K562 (cell line): ENCODE data around the gene NUP50. TPM values are rescaled to one million over a fixed set of nuclear protein-coding genes. Genes with fewer than 3 reads are reported as not detected.

Experiments used
- ATAC-seq: fragments of 200-7000 bp; cut with Tn5 transposase; 3 replicates; pipeline ENCODE4 v1.9.1; 2020; ENCODE audit warnings: moderate library complexity
- BruUV-seq: library from RNA; stranded (reverse); fragments of 400-500 nt; replicated peaks from 2 replicates; lab custom pipeline; 2021; lab: Mats Ljungman, UMichigan
- CTCF ChIA-PET: fragments of 300-600 bp; formaldehyde crosslinking; extraction: SDS; loops from one replicate; lab custom pipeline; 2021; ENCODE audit warnings: low intra/inter-chr PET ratio; lab: Yijun Ruan, JAX
- POLR2A ChIA-PET: fragments of 300-600, 350-650 bp; sonication (Branson Sonifier 250); formaldehyde crosslinking; extraction: SDS; loops from one replicate; lab custom pipeline; 2021; ENCODE audit warnings: antibody characterized with exemption, inconsistent platforms; lab: Yijun Ruan, JAX
- DNase-seq, 4 experiments: peaks; one replicate each; pipeline versions ENCODE4 v3.0.0 to v3.0.0-alpha.2; 2011 to 2018; ENCODE audit warnings: low spot score in 3 of 4, mixed read lengths in 3 of 4; ENCODE audit errors: extremely low read depth in 1 of 4
- FAIRE-seq: peaks from 2 replicates; lab custom pipeline; 2011; peaks lifted over from hg19 to GRCh38; lab: Jason Lieb, UNC
- H2AFZ ChIP-seq: 2 replicates; pipeline ENCODE4 v1.6.0; 2011; ENCODE audit warnings: low read depth, low read length, control low read depth, inconsistent platforms
- H3K27ac ChIP-seq: fragments of 200-600 bp; 3 replicates; pipeline ENCODE4 v1.8.0; 2011; ENCODE audit warnings: low read depth, mild to moderate bottlenecking, control low read depth, inconsistent platforms, low read length, moderate library complexity, mixed read lengths; ENCODE audit errors: extremely low read depth
- H3K27me3 ChIP-seq, 2 experiments: fragments of 300-600 bp in 1 of 2; 2 replicates in 1 of 2; 3 replicates in 1 of 2; pipeline versions ENCODE4 v1.6.0 to v1.8.0; 2011; ENCODE audit warnings: inconsistent platforms in 2 of 2, low read length in 2 of 2, mild to moderate bottlenecking in 1 of 2, mixed read lengths in 1 of 2, moderate library complexity in 1 of 2; ENCODE audit not compliant: control insufficient read depth in 2 of 2, insufficient read depth in 2 of 2
- H3K36me3 ChIP-seq: fragments of 300-600 bp; 3 replicates; pipeline ENCODE4 v1.8.0; 2011; ENCODE audit warnings: mild to moderate bottlenecking, low read length, inconsistent platforms; ENCODE audit not compliant: control insufficient read depth, insufficient read depth
- H3K4me1 ChIP-seq, 2 experiments: fragments of 200-600 bp in 1 of 2; replicated peaks in 1 of 2; 2 replicates in 1 of 2; 3 replicates in 1 of 2; pipeline versions ENCODE4 v1.5.1 to v1.8.0; 2011; ENCODE audit warnings: inconsistent platforms in 2 of 2, low read length in 2 of 2, mild to moderate bottlenecking in 1 of 2, mixed read lengths in 1 of 2, moderate library complexity in 1 of 2; ENCODE audit not compliant: control insufficient read depth in 2 of 2, insufficient read depth in 2 of 2
- H3K4me2 ChIP-seq: 2 replicates; pipeline ENCODE4 v1.6.1; 2011; ENCODE audit warnings: low read length, control low read depth, inconsistent platforms, mixed read lengths; ENCODE audit not compliant: insufficient read depth
- H3K4me3 ChIP-seq: fragments of 200-600 bp; sonication (generic), shearing (Covaris generic); 2 replicates; pipeline ENCODE4 v1.5.1; 2016; ENCODE audit warnings: control low read depth, inconsistent platforms
- H3K79me2 ChIP-seq: fragments of 200-600 bp; 3 replicates; pipeline ENCODE4 v1.8.0; 2011; ENCODE audit warnings: low read length, inconsistent platforms; ENCODE audit not compliant: control insufficient read depth, insufficient read depth
- H3K9ac ChIP-seq, 2 experiments: 2 replicates each; pipeline versions ENCODE4 v1.6.0 to v1.6.1; 2011; ENCODE audit warnings: low read depth in 2 of 2, low read length in 2 of 2, control low read depth in 1 of 2, inconsistent platforms in 1 of 2, mild to moderate bottlenecking in 1 of 2, mixed read lengths in 1 of 2; ENCODE audit not compliant: insufficient read depth in 1 of 2
- H3K9me1 ChIP-seq: one replicate; pipeline ENCODE4 v1.6.0; 2011; ENCODE audit warnings: inconsistent platforms, mild to moderate bottlenecking, low read length, moderate library complexity; ENCODE audit not compliant: control insufficient read depth, insufficient read depth
- H3K9me3 ChIP-seq: replicated peaks from 2 replicates; pipeline ENCODE4 v1.5.1; 2011; ENCODE audit warnings: low read depth, low read length, inconsistent platforms; ENCODE audit not compliant: control insufficient read depth, insufficient read depth
- H4K20me1 ChIP-seq: replicated peaks from 2 replicates; pipeline ENCODE4 v1.6.1; 2011; ENCODE audit warnings: low read length, inconsistent platforms, mixed read lengths; ENCODE audit not compliant: control insufficient read depth, insufficient read depth
- BCL6 ChIP-seq: fragments of 250-450 bp; sonication (Bioruptor Pico); IDR thresholded peaks from 2 replicates; pipeline ENCODE4 v1.4.0; 2020
- CHD4 ChIP-seq: fragments of 200-600 bp; sonication (generic); IDR thresholded peaks from 3 replicates; pipeline ENCODE4 v1.6.1; 2012; ENCODE audit warnings: low read depth, mild to moderate bottlenecking, mixed read lengths, low read length, inconsistent platforms; ENCODE audit not compliant: insufficient read depth, insufficient replicate concordance, poor library complexity, severe bottlenecking
- E2F6 ChIP-seq, 2 experiments: IDR thresholded peaks; 2 replicates each; pipeline ENCODE4 v1.6.1; 2011; ENCODE audit warnings: borderline replicate concordance in 1 of 2, control low read depth in 1 of 2, low read depth in 1 of 2, low read length in 1 of 2, mild to moderate bottlenecking in 1 of 2, mixed read lengths in 1 of 2, moderate library complexity in 1 of 2; ENCODE audit not compliant: insufficient read depth in 1 of 2, insufficient read length in 1 of 2, poor library complexity in 1 of 2, severe bottlenecking in 1 of 2; ENCODE audit errors: extremely low read depth in 1 of 2
- GTF2F1 ChIP-seq: IDR thresholded peaks from 2 replicates; pipeline ENCODE4 v1.6.1; 2011; ENCODE audit warnings: low read depth, low read length, improper control_type of control experiment
- HNRNPLL ChIP-seq: fragments of 200-400 bp; formaldehyde crosslinking; IDR thresholded peaks from 2 replicates; pipeline ENCODE4 v1.6.1; 2017; ENCODE audit warnings: low read length, low read depth, mild to moderate bottlenecking; ENCODE audit not compliant: poor library complexity, severe bottlenecking
- ILF3 ChIP-seq: fragments of 450-650 bp; IDR thresholded peaks from 2 replicates; pipeline ENCODE4 v1.6.1; 2018; ENCODE audit warnings: antibody characterized with exemption, mild to moderate bottlenecking, moderate library complexity, borderline replicate concordance
- JUNB ChIP-seq: fragments of 450-650 bp; formaldehyde crosslinking; conservative IDR thresholded peaks from 2 replicates; pipeline ENCODE4 v1.4.0; 2020; ENCODE audit warnings: mild to moderate bottlenecking
- NCOA2 ChIP-seq, 2 experiments: fragments of 450-650 bp; IDR thresholded peaks; 2 replicates each; pipeline ENCODE4 v1.6.1; 2018; ENCODE audit warnings: mild to moderate bottlenecking in 2 of 2, moderate library complexity in 1 of 2; ENCODE audit not compliant: partially characterized antibody in 2 of 2
- NFE2L1 ChIP-seq: fragments of 450-650 bp; IDR thresholded peaks from 2 replicates; pipeline ENCODE4 v1.6.1; 2016; ENCODE audit warnings: missing genetic modification characterization, low read depth, mild to moderate bottlenecking, missing compliant biosample characterization, moderate library complexity, borderline replicate concordance
- OTX1 ChIP-seq: fragments of 450-650 bp; formaldehyde crosslinking; IDR thresholded peaks from 2 replicates; pipeline ENCODE4 v1.4.0; 2022; ENCODE audit warnings: mild to moderate bottlenecking
- ZNF165 ChIP-seq: fragments of 250-450 bp; sonication (Bioruptor Pico); IDR thresholded peaks from 2 replicates; pipeline ENCODE4 v1.4.0; 2020; ENCODE audit warnings: borderline replicate concordance
- ZNF589 ChIP-seq: fragments of 200-800 bp; sonication (Bioruptor generic); IDR thresholded peaks from 2 replicates; pipeline ENCODE4 v1.6.1; 2016; ENCODE audit warnings: low read depth, missing genetic modification characterization, missing compliant biosample characterization
- WGBS: fragments of 100-300 bp; shearing (Covaris generic); methylation state at CpG from one replicate; pipeline ENCODE4 v1.1.6; 2016; ENCODE audit warnings: low coverage, mixed read lengths; ENCODE audit not compliant: insufficient coverage; ENCODE audit errors: missing lambda C conversion rate; 5-methylcytosine and 5-hydroxymethylcytosine counted together
- in situ Hi-C: fragments of 300-500 bp; cut with MboI; formaldehyde crosslinking; loops from 4 replicates; pipeline ENCODE4 v1.15.0; 2018; ENCODE audit warnings: inconsistent platforms, mixed read lengths
- intact Hi-C: fragments of 100-400 bp; cut with micrococcal nuclease; formaldehyde crosslinking; loops from 2 replicates; pipeline ENCODE4 v1.14.2; 2022
- polyA plus RNA-seq, 8 experiments: library from polyadenylated mRNA; depleted of rRNA in 4 of 8; stranded (reverse) in 5 of 8; unstranded in 3 of 8; fragments of >200 nt; fragmentation: Nextera tagmentation in 2 of 8; fragmentation: Illumina TruSeq in 1 of 8; extraction: Ambion mirVana in 2 of 8; extraction: Trizol in 1 of 8; gene quantifications; 2 replicates each; pipeline versions ENCODE4 v1.2.1 to v1.2.3, GENCODE V29; 2011 to 2014; ENCODE audit warnings: inconsistent platforms in 1 of 8, missing spikeins in 1 of 8
- total RNA-seq, 7 experiments: library from RNA; depleted of rRNA in 6 of 7; stranded (reverse); fragments of >200 nt in 6 of 7; fragmentation: Illumina TruSeq in 2 of 7; extraction: Trizol in 2 of 7; gene quantifications; 2 replicates each; pipeline versions ENCODE4 v1.2.1 to v1.2.3, GENCODE V29; 2011 to 2021; ENCODE audit warnings: low replicate concordance in 1 of 7
- TF ChIP-seq, protein P1 (sequence below), 2 experiments: fragments of 450-650 bp; formaldehyde crosslinking in 1 of 2; IDR thresholded peaks; 2 replicates each; pipeline versions ENCODE4 v1.4.0 to v1.6.1; 2014 to 2020; ENCODE audit warnings: mild to moderate bottlenecking in 2 of 2, borderline replicate concordance in 1 of 2, low read depth in 1 of 2

The NUP50 gene
- total and polyA plus RNA-seq, 9 of the 15 experiments (the other 6 are each of a cell fraction or from before 2014, with no cell fraction given), result 23.8 to 83.7 (median 55.3) TPM

GRCh38 chr22:45149671-45150070 is 14.1 kb upstream of the NUP50 start:
- no peaks in the 10 kb centered on the region for H3K9me1 ChIP-seq
- H3K9ac ChIP-seq, result no peak overlapping the region
- WGBS, result 88% methylated on average over 2 of the region's 2 CpGs
- no peaks in the 10 kb centered on the region for H3K9me3 ChIP-seq
- H3K27me3 ChIP-seq, result no peaks in the 10 kb centered on the region
- FAIRE-seq (no peak), ATAC-seq (no peak), DNase-seq (no peak)
- no peak overlapping the region for H3K4me3 ChIP-seq
- no peak overlapping the region for H3K4me2 ChIP-seq
- no TSS peak for BruUV-seq
- ChIA-PET POLR2A (interaction anchor here (0.6 to 1.1 kb wide), 2 partner anchors 10 to 242 kb away, joined by 3 to 6 read pairs; no protein-coding TSS in a partner anchor), CTCF (no interaction called here)
- intact Hi-C loops (no loop called here), in situ Hi-C loops (loop anchor here (10.0 kb wide), 1 partner anchor 45 kb away; no protein-coding TSS in a partner anchor)
- H4K20me1 ChIP-seq, result no peaks in the 10 kb centered on the region
- no peaks in the 10 kb centered on the region for H3K79me2 ChIP-seq
- no peak overlapping the region for H3K27ac ChIP-seq
- H2AFZ ChIP-seq, result no peak overlapping the region
- H3K4me1 ChIP-seq, result no peaks in the 10 kb centered on the region
- peaks cover 2% of the 10 kb centered on the region; the same call in 1 of the 3 replicates for H3K36me3 ChIP-seq
- no peak for TF ChIP-seq JUNB (CRISPR knock-in tag)
- no peak for TF ChIP-seq GTF2F1
- no peak for TF ChIP-seq NCOA2 (IDR thresholded peaks at IDR 0.05; ENCODE audit: partially characterized antibody in 2 of 2)
- no peak for TF ChIP-seq ZNF165 (CRISPR knock-in tag)
- no peak for TF ChIP-seq CHD4
- no peak for TF ChIP-seq HNRNPLL
- no peak for TF ChIP-seq OTX1 (CRISPR knock-in tag)
- TF ChIP-seq ZNF589 (CRISPR knock-in tag), result no peak
- no peak for TF ChIP-seq NFE2L1 (tag)
- no peak for TF ChIP-seq E2F6 (IDR thresholded peaks at IDR 0.05; ENCODE audit: borderline replicate concordance in 1 of 2, extremely low read depth in 1 of 2, insufficient read depth in 1 of 2, insufficient read length in 1 of 2, low read depth in 1 of 2, low read length in 1 of 2, poor library complexity in 1 of 2, severe bottlenecking in 1 of 2)
- TF ChIP-seq, protein P1, sequence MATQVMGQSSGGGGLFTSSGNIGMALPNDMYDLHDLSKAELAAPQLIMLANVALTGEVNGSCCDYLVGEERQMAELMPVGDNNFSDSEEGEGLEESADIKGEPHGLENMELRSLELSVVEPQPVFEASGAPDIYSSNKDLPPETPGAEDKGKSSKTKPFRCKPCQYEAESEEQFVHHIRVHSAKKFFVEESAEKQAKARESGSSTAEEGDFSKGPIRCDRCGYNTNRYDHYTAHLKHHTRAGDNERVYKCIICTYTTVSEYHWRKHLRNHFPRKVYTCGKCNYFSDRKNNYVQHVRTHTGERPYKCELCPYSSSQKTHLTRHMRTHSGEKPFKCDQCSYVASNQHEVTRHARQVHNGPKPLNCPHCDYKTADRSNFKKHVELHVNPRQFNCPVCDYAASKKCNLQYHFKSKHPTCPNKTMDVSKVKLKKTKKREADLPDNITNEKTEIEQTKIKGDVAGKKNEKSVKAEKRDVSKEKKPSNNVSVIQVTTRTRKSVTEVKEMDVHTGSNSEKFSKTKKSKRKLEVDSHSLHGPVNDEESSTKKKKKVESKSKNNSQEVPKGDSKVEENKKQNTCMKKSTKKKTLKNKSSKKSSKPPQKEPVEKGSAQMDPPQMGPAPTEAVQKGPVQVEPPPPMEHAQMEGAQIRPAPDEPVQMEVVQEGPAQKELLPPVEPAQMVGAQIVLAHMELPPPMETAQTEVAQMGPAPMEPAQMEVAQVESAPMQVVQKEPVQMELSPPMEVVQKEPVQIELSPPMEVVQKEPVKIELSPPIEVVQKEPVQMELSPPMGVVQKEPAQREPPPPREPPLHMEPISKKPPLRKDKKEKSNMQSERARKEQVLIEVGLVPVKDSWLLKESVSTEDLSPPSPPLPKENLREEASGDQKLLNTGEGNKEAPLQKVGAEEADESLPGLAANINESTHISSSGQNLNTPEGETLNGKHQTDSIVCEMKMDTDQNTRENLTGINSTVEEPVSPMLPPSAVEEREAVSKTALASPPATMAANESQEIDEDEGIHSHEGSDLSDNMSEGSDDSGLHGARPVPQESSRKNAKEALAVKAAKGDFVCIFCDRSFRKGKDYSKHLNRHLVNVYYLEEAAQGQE (IDR thresholded peaks at IDR 0.05; ENCODE audit: borderline replicate concordance), result no peak
- TF ChIP-seq, protein P1 (CRISPR knock-in tag; IDR thresholded peaks at IDR 0.05; ENCODE audit: low read depth), result no peak
- no peak for TF ChIP-seq BCL6 (CRISPR knock-in tag)
- TF ChIP-seq ILF3, result no peak
